Measurements from ENCODE around the gene OLFML2A.

- TF ChIP-seq CTCF (conservative IDR thresholded peaks at IDR 0.05; ENCODE audit: low read depth, low read length) = no peak
- no peak for TF ChIP-seq FOS (IDR thresholded peaks at IDR 0.05; ENCODE audit: low read depth, low read length)
- no peak for TF ChIP-seq CEBPB (IDR thresholded peaks at IDR 0.05; ENCODE audit: low read depth, low read length)
- no peak for TF ChIP-seq RAD21 (IDR thresholded peaks at IDR 0.05; ENCODE audit: low read length)
- no peak for TF ChIP-seq POLR2A (IDR thresholded peaks at IDR 0.05; ENCODE audit: low read depth, low read length)
- TF ChIP-seq RFX5 (IDR thresholded peaks at IDR 0.05; ENCODE audit: low read depth, low read length) = no peak
- no peak for TF ChIP-seq CHD1 (IDR thresholded peaks at IDR 0.05; ENCODE audit: low read depth, low read length)
- no peak for TF ChIP-seq RCOR1 (IDR thresholded peaks at IDR 0.05; ENCODE audit: insufficient replicate concordance, low read length)
- TF ChIP-seq NFE2L2 (IDR thresholded peaks at IDR 0.05; ENCODE audit: low read depth, low read length) = no peak
- TF ChIP-seq BHLHE40 (IDR thresholded peaks at IDR 0.05; ENCODE audit: low read depth, low read length) = no peak
- TF ChIP-seq SMC3 (IDR thresholded peaks at IDR 0.05; ENCODE audit: low read depth, low read length) = no peak
- no peak for TF ChIP-seq MAFK (IDR thresholded peaks at IDR 0.05; ENCODE audit: low read depth, low read length)
- no peak for TF ChIP-seq MAZ (IDR thresholded peaks at IDR 0.05; ENCODE audit: borderline replicate concordance, low read depth, low read length)
- TF ChIP-seq, protein P1, sequence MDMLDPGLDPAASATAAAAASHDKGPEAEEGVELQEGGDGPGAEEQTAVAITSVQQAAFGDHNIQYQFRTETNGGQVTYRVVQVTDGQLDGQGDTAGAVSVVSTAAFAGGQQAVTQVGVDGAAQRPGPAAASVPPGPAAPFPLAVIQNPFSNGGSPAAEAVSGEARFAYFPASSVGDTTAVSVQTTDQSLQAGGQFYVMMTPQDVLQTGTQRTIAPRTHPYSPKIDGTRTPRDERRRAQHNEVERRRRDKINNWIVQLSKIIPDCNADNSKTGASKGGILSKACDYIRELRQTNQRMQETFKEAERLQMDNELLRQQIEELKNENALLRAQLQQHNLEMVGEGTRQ (IDR thresholded peaks at IDR 0.05; ENCODE audit: low read depth, low read length) = no peak
These were observed 14.3 kb upstream of the OLFML2A start for GRCh38 chr9:124762633-124763032.
